Occipital lobe (tissue), 2 donors: ENCODE data around the gene PHACTR3. TPM values are rescaled to one million over a fixed set of nuclear protein-coding genes. Genes with fewer than 3 reads are reported as not detected.

Experiments used
- DNase-seq: peaks from one replicate; lab custom pipeline; 2025; lab: John Stamatoyannopoulos, UW
- total RNA-seq: library from RNA; depleted of rRNA; stranded (reverse); fragments of >200 nt; gene quantifications from one replicate; pipeline ENCODE4 v1.2.3, GENCODE V29; 2014

PHACTR3 gene
- total RNA-seq, 1 donor from 2014 or later: 42.1 TPM

DNA sequence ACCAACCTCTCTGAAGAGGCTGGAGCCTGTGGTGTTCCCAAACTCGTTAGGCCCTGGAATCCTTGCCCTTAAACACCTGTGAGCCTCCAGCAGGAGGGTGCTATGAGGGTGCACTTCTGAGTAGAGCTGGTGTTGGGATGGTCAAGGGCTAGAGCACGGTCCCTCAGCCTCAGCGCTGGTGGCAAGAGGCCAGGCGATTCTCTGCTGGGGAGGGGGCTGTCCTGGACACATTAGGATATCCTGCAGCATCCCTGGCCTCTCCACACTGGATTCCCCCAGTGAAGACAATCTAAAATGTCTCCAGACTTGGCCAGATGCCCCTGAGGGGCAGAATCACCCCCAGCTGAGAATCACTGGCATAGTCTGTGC, 171.3 kb downstream of the PHACTR3 start:
- DNase-seq: no peak

- no peak for DNase-seq
Measured at GRCh38 chr20:59776059-59776603, 171.8 kb downstream of the PHACTR3 start.

DNA sequence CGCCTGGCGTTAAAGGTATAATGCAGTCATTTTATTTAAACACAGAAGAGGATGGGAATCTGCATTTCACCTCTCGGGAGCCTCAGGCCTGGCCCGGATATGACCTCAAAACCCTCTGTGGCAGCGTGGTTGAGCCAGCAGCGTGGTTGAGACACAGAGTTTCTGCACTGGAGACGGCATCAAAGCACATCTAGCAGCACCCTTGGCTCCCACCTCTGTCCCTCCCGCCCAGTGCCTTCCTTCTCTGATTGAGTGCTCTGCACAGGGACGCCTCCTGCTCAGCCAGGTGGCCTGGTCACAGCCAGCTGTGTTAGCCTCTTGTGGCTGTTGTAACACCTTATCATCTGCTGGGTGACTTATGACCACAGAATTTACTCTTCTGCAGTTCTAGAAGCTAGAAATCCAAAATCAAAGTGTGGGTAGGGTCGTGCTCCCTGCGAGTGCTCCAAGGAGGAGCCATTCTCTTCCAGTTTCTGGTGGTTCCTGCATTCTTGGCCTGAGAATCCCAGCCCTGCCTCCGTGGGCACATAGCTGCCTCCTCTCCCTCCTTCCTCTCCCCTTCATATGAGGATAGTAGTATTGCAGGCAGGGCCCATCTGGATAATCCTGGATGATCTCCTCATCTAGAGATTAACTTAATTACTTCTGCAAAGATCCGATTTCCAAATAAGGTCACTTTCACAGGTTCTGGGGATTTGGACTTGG, 172.4 kb downstream of the PHACTR3 start:
- DNase-seq: no peak

DNA sequence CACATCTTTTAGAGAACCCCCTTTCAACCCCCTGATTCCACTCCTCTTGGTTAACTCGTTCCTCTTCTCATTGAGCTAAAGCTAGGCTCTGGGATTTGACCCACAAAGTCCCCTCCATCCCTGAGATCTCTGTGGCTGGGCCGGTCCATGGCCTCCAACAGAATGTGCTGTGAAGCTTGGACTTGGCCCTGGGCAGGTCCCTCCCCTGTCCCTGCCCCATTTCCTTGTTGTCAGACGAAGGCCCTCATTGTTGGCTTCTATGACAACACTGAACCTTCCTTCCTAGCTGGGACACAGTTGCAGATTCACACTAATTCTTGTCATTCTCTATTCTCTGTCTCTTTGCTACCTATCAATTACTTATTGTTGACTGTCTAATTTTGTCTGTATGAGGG, 173.0 kb downstream of the PHACTR3 start:
- no peak for DNase-seq

DNA sequence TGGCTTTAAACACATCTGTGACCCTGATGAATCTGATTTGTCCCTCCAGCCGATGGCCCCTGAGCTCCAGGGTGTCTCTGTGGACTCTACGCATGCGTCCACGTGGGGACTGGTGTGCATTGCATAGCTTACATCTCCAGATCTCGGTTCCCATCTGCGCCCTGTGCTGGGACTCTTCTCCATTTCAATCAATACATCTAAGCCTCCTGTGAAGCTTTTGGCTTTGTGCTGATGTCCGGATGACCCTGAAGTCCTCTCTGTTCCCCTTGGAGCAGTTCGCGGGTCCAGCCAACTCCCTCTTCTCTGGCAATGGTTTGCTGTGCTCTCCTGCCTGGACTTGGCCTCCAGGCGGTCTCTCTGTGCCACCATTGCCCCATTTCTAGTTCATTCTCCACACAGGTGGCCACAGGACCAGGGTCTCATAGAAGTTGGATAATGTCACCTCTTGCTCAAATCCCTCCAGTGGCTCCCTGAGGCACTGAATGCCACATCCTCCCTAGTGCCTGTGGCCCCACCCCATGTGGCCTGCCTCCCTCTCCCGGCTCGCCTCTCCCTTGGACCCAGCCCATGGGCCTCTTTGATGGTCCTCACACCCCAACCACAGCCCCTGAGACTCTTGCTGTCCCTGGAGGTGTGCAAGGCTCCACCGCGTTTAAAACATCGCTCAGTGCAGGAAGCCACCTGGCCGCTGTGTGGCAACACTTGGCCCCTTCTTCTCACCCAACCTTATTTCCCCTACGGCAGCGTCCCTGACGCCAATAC, 173.7 kb downstream of the PHACTR3 start:
- DNase-seq: no peak

GRCh38 chr20:59778615-59779200, 174.4 kb downstream of the PHACTR3 start:
- DNase-seq: no peak

DNA sequence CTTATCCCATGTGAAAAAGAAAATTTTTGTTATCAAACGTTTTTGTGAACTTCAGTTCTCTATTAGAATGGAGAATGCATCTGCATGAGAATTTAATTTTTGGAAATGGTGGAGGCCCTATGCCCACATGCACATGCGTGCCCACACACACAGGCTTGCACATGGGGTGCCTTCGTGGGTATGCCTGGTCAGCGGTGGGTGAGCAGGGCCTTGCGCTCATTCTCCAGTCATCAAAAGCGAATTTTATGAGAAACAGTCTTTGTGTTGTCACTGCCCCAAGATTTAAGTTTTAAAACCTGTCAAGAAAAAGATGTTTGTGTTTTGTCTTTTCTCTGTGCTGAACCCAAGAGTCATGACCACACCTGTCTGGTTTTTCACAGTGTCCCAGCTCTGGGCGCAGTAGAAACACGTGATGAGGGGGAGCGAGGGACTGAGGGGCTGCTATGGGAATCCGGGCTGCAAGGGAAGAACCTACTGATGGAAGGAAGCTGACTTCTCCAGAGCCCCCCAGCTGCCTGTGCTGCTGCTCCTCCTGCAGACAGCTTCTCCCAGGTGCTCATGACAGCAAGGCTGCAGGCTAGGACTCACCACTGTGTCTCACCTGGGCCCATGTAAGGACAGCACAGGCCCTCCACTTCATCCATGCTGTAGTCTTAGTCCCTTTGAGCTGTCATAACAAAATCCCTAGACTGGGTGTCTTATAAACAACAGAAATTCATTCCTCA, 175.5 kb downstream of the PHACTR3 start:
- no peak for DNase-seq

- DNase-seq: no peak
Measured at GRCh38 chr20:59780494-59781185, 176.3 kb downstream of the PHACTR3 start.

DNA sequence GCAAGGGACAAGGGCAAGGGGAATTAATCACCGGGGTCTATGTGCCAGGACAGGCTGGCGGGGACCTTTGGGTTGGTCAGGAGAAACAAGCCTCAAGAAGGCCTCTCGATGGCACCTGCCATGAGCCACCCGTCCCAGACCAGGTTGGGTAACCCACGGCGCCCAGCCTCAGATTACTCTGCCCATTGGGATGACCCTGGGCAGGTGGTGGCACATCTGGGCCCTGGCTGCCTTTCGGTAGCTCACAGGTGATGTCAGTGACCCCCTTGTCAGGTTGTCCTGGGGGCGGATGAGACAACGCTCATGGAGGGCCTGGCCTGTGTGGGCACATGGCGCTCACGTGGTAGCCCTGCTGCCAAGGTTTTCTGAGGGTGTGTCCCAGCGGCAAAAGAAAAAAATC, 176.9 kb downstream of the PHACTR3 start:
- no peak for DNase-seq

- peak; percentile 57 for DNase-seq
Measured at GRCh38 chr20:59782986-59783640, 178.8 kb downstream of the PHACTR3 start.

- no peak for DNase-seq
Measured at GRCh38 chr20:59783641-59784010, 179.3 kb downstream of the PHACTR3 start.

- no peak for DNase-seq
Measured at GRCh38 chr20:59784365-59784764, 180.0 kb downstream of the PHACTR3 start.

DNA sequence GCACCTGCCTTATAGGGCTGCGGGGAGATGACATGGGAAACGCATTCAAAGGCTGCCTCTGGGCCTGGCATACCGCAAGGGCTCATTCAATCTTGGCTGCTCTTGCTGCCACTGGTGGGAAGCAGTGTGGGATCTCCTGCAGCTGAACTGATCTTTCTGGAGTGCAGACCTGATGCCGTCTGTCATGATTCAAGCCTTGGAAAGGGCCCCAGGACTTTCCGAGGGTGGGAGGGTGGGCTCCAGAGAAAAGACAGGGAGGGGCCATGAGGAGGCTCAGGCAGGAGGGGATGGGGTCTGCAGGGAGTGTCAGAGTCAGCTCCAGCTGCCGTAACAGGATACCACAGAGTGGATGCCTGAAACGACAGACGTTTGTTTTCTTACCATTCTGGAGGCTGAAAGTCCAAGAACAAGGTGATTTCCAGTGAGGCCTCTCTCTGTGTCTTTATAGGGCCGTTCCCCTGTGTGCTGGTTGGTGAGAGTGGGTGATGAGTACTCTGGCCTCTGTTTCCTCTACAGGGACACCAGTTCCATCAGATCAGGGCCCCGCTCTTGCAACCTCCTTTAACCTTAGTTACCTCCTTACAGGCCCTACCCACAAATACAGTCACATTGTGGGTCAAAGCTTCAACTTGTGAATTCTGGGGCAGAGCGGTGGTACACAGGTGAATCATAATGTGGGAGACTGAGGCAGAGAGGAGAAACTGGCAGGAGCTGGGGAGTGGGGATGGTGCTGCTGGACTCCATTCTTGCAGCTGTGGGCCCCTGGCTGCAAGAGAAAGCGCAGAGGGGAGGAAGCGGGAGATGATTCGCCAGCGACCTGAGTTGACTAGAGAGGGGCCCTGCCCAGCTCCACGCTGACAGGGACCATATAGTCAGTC, 180.7 kb downstream of the PHACTR3 start:
- no peak for DNase-seq

- DNase-seq: no peak
Measured at GRCh38 chr20:59785669-59785959, 181.3 kb downstream of the PHACTR3 start.

DNA sequence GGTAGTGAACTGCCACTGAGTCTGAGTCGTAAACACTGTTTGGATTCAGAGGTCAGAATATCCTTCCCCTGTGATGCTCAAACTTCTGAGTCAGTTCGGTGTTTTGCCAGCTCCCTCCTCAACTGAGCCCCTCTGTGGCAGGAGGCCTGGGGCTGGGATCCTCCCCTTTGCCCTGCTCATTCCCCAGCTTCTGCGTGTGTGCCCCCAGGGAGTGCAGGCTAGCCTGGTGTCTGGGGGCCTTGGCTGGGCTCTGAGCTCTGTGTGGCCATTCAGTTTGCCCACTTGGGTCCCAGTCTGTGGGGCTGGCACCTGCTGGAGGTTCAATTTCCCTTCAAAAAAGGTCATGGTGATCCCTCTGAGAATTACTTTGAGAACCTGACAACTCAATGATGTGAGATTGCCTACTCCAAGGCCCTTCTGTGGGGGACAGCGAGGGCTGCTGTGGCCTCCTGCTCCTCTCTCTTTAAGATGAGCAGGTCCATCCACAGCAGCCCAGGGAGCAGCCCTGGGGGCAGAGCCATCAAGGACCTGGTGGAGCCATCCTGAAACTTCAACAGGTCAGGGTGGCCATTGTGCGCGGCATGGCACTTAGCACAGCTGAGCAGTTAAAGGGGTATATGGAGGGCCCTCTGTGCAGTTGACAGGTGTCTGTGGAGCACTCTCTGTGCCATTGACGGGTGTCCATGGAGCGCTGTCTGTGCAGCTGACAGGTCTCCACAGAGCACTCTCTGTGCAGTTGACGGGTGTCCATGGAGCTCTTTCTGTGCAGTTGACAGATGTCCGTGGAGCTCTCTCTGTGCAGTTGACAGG, 181.9 kb downstream of the PHACTR3 start:
- no peak for DNase-seq

DNA sequence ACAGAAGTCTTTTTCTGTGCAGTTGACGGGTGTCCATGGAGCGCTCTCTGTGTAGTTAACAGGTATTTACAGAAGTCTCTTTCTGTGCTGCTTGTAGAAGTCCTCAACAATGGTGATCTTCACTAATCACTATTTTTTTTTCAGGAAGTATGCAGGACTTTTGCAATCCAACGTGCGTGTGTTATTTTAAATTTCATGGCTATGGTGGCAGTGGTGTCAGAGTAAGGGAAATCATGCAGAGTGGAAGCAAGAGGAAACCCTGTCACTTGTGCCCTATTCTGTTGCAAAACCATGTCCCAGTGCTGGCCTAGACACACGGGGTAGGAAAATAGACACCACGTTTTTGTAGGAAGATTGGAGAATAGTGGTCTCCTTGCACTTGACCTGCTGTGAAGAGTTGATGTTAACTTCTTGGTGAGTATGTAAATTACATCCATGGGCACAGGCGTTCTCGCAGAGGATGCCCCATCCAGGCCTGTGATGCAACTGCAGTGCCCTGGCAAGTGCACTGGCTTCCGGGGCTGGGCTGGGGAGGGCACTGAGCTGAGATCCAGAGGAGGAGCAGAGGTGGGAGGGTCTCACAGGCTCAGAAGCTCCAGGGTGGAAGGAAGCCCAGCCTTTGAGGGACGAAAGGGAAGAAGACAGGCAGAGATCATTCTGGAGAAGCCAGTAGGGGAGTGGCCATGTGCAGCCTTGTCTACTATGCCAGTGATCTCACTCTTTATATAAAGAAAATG, 182.6 kb downstream of the PHACTR3 start:
- no peak for DNase-seq

GRCh38 chr20:59787538-59787890, 183.2 kb downstream of the PHACTR3 start:
- DNase-seq: no peak

GRCh38 chr20:59788196-59788735, 183.9 kb downstream of the PHACTR3 start:
- no peak for DNase-seq
